NB4 (cell line): Measurements from ENCODE around the gene WSCD2.

Experiments used
- MYC ChIP-seq: IDR thresholded peaks from 2 replicates; pipeline ENCODE4 v1.6.1; 2011; ENCODE audit warnings: low read depth, low read length
- POLR2A ChIP-seq: IDR thresholded peaks from 2 replicates; pipeline ENCODE4 v1.6.1; 2011; ENCODE audit warnings: mild to moderate bottlenecking; ENCODE audit not compliant: insufficient read length; ENCODE audit errors: extremely low read depth
- TF ChIP-seq, protein P1 (sequence below): IDR thresholded peaks from one replicate; pipeline ENCODE4 v1.5.1; 2012; ENCODE audit warnings: low read depth, low read length
- TF ChIP-seq, protein P2 (sequence below): IDR thresholded peaks from 2 replicates; pipeline ENCODE4 v1.6.1; 2011; ENCODE audit warnings: low read depth, low read length

DNA sequence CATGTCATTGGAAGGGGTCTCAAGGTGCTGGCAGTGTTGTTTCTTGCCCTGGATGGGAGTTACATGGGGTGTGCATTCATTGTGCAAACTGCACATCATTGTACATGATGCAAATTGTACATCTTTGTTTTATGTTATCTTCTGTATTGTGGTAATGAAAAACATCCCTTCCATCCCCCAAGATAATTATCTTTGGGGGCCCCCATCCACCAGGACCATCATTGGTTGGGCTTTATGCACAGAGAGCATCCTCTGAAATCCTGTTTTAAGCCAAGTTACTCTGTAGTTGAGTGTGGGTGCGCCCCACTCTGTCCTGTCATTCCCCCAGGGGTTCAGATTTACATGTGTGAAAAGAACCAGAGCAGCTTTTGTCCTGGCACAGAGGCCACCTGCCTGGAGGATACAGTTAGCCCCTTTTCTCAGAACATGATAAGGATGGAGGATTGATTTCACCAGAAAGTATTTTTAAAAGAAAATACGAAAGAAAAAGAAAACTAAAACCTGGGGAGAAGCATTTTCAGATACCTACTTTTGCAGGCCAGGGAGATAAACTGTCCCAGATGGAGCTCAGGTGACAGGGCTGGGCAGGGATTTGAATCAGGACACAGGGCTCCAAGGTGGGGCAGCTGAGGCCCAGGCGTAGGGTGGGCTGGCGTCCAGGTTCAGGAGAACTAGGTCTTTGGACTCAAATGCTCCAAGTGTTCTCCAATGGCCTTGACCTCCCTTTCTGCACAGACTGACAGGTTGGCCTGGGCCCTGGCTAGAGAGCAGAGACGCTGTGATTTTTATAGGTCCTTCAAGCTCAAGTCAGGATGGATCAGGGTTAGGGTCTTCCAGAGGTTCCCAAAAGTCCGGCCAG, 17.2 kb downstream of the WSCD2 start:
- no peak for TF ChIP-seq POLR2A
- TF ChIP-seq, protein P1, sequence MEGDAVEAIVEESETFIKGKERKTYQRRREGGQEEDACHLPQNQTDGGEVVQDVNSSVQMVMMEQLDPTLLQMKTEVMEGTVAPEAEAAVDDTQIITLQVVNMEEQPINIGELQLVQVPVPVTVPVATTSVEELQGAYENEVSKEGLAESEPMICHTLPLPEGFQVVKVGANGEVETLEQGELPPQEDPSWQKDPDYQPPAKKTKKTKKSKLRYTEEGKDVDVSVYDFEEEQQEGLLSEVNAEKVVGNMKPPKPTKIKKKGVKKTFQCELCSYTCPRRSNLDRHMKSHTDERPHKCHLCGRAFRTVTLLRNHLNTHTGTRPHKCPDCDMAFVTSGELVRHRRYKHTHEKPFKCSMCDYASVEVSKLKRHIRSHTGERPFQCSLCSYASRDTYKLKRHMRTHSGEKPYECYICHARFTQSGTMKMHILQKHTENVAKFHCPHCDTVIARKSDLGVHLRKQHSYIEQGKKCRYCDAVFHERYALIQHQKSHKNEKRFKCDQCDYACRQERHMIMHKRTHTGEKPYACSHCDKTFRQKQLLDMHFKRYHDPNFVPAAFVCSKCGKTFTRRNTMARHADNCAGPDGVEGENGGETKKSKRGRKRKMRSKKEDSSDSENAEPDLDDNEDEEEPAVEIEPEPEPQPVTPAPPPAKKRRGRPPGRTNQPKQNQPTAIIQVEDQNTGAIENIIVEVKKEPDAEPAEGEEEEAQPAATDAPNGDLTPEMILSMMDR = no peak
- TF ChIP-seq, protein P2, sequence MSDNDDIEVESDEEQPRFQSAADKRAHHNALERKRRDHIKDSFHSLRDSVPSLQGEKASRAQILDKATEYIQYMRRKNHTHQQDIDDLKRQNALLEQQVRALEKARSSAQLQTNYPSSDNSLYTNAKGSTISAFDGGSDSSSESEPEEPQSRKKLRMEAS = no peak
- TF ChIP-seq MYC = no peak
